Activated T-cell treated with anti-CD3 and anti-CD28 coated beads for 4 hours (primary cell): Measurements from ENCODE around the gene CAMK2B.

Experiments used
- DNase-seq: peaks from one replicate; pipeline ENCODE4 v3.0.0-alpha.2; 2020

Gene CAMK2B

GRCh38 chr7:44225566-44226395 is 99.6 kb downstream of the CAMK2B start:
- DNase-seq, result no peak

- no peak for DNase-seq
Measured at GRCh38 chr7:44224974-44225565, 100.3 kb downstream of the CAMK2B start.

DNA sequence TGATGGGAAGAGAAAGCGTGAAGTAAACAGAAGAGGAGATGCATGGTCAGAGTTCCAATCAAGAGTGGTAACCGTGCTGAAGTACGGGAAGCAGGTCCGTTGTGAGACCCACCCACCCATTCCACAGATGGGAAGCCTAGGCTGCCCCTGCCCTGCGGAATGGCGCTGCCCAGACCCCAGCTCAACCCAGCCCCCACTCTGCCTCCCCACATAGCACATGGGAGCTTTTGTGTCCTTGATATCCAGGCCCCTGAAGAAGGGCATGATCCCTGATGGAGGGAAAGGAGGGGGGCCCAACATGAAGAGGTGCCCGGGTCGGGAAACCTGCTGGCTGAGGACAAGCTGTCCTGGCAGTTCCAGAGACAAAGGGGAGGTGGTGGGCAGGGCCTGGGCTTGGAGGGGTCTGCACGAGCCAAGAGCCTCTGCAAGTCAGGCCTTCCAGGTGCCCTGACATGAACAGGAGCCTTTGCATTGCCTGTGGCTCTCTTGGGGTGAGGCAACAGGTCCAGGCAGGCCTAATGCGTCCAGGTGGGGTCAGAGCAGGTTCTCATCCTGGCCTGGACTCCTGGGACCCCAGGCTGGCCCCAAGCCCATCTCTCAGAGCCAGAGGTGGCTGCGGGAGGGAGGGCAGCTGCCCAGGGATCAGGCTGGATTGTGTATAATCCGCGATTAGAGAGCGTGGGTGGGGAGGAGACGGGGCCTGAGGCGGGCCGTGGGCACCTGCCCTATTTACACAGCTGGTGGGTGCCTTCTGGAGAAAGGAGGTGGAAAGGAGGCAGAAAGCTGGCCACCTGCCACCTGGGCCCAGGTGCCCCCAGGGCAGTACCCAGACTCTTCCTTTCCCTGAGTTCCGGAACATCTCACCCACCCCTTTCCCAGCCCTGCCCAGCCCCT is 101.1 kb downstream of the CAMK2B start:
- no peak for DNase-seq

DNA sequence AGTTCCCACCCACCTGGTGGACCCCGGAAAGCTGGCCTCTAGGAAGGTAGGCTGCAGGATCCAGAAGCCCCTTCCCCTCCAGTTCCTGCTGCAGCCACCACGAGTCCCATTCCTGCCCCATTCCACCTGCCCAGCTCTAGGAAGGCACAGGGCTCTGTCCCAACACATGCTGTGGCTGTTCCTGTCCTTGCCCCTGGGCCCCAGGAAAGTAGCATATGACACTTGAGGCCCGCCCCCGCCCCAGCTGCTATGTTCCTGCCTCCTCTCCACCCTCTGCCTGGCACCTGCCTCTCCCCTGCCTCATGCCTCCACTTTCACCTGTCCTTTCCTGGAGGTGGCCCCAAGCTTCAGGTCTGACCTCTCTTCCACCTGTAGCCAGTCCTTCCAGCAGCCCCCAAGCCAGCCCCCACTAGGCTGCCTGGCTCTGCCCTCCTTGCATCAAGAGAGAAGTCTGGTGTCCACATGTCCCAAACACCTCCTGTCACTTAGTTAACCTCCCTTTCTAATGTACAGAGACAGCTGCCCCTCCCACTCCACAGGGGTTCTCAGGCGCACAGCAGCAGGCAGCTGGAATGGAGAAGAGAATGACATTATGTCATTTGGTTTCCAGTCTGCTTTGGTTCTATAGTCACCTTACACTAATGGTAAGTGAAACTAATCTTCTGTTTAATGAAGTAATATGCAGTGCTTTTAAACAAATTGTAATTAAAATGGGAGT is 101.9 kb downstream of the CAMK2B start:
- no peak for DNase-seq

DNA sequence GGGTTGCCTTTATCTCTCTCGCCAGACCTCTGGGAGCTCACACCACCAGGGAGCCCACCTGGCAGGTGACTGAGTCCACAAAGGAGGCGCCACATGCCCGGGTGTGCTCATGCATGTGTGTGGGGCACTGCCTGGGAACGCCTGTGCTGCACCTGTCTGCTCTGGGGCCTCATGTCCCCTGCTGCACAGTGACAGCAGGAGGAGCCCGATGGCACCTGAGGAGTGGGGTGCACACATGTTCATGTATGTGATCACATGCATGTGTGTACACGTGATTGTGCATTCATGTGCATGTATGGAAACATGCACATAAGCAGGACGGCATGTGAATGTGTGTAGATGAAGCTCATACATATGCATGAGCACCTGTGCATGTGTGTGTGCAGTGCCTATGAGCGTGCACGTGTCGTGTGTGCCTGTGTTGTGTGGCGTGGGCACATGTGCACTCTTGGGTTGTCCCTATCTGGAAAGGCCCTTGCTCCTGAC is 102.6 kb downstream of the CAMK2B start:
- DNase-seq, result no peak

GRCh38 chr7:44222074-44222473 is 103.3 kb downstream of the CAMK2B start:
- no peak for DNase-seq

DNA sequence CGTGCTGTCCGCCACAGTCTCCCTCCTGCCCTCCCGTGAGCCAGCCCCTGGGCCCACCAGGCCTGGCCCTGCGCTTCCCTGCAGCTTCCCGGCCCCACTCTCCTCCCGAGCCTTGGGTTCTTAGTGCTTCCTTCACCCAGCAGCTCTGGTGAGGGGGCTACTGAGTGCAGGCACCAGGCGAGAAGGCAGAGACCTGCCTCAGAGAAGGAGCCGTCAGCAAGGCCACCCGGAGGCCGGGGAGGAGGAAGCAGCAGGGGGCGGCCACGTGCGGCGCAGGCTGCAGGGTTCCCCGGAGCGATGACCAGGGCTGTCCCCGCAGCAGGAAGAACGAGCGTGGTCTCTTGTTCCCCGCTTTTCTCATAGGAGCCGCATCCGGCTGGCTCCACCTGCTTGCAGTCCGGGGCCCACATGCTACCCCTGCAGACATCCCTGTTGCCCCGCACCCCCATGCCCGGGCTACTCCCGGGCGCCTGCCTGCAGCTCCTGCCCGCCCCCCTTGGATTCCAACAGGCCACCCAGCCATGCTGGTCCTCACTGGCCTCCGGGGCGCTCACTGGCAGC is 104.1 kb downstream of the CAMK2B start:
- DNase-seq, result no peak

DNA sequence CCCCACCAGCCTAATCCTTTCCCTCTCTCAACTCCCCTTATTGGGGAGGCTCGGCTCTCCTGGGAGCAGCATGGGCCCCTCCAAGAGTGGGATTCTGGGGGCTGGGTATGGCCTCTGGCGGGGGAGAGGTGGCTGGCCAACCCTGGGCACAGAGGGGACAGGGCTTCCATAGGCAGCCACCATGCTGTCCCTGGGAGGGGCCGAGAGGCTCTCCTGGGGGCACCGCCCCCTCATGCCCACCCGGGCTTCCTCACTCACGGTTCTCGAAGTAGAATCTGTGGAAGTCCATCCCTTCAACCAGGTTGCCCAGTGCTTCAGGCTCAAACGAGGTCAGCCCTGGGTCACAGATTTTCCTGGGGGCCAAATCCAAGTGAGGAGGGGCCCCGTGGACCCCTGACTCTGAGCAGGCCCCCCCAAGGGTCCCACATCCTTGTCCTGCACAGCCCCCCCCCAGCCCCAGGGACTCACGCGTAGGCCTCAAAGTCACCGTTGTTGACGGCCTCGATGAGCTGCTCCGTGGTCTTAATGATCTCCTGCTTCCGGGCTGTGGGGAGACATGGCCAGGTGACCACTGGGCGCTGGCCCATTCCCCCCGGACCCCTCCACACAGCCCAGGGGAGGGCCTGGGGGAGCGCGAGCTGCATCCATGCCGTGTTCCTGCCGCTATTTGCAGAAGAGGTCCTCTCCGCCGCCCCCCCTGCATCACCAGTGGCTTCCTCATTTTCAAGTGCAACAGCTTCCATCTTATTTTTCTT is 104.9 kb downstream of the CAMK2B start:
- DNase-seq, result no peak

GRCh38 chr7:44220046-44220357 is 105.4 kb downstream of the CAMK2B start:
- no peak for DNase-seq

GRCh38 chr7:44219371-44220045 is 105.9 kb downstream of the CAMK2B start:
- no peak for DNase-seq

- no peak for DNase-seq
Measured at GRCh38 chr7:44218418-44219201, 106.8 kb downstream of the CAMK2B start.

DNA sequence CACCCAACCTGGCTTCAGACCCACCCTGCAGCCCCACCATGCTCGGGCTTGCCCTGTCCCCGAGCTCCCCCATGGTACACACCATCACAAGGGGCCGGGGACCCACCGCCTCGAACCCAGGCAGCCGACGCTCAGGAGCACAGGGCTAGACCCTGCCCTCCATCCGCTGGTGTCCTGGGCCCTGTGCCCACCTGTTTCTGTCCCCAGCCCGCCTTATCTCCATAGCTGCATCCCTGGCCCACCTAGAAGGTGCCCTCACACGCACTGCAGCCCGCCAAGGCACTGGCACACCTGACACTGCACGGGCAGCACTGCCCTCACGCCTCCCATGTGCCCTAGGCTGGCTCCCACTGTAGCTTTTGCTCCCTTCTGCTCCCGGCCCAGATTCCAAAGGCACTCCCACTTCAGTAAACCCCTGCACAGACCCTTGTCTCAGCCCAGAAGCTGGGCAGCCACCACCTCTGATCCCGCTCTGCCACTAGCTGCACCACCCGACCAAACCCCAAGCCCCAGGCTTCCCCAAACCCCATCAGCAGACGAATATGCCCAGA is 107.5 kb downstream of the CAMK2B start:
- no peak for DNase-seq

GRCh38 chr7:44217223-44217714 is 108.1 kb downstream of the CAMK2B start:
- no peak for DNase-seq

DNA sequence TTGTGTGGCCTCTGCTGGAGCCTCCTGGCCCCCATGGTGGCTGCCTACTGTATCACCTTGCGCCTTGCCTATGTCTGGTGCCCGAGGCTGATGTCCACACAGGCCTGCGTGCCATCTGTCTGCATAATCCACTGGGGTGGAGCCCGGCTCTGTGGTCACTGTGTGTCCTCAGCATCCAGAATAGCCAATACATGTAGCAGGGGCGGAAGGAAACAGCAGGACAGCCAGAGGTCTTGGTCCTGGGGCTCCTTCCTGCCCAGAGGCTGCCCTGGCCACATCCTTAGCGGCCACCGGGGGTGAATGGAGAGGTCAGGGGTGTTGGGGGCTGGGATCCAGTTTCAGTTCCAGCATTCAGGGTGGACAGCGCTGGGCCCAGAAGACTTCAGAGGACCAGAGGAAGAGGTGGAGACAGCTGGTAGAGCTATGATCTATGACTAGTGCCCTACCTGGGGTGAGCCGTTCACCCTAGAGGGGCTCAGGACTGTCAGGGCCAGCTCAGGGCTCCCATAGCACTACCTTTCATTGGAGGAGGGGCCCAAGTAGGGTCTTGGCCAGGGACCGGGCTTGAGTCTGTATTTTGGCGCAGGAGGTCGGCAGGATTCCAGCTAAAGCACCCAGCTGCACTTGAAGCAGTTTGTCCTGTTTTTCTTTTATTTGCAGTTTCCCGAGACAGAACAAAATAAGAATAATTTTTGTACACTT is 108.7 kb downstream of the CAMK2B start:
- no peak for DNase-seq

DNA sequence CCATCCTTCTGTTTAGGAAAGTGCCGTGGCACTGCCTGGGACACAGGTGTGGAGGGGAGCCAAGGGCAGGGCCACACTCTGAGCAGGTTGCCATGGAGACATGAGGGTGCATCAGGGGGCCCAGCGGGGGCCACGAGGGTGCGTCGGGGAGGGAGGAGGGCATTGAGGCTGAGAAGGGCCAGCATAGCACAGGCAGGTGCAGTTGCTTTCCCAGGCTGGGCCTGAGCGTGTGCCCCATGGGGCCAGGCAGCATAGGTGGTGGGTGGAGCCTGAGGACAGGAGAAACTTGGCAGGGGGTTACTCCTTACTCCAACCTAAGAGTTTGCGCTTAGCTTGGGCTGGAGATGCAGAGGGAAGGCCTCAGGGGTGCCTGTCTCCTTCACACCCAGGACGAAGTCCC is 109.4 kb downstream of the CAMK2B start:
- DNase-seq, result no peak

- no peak for DNase-seq
Measured at GRCh38 chr7:44215531-44215930, 109.9 kb downstream of the CAMK2B start.

DNA sequence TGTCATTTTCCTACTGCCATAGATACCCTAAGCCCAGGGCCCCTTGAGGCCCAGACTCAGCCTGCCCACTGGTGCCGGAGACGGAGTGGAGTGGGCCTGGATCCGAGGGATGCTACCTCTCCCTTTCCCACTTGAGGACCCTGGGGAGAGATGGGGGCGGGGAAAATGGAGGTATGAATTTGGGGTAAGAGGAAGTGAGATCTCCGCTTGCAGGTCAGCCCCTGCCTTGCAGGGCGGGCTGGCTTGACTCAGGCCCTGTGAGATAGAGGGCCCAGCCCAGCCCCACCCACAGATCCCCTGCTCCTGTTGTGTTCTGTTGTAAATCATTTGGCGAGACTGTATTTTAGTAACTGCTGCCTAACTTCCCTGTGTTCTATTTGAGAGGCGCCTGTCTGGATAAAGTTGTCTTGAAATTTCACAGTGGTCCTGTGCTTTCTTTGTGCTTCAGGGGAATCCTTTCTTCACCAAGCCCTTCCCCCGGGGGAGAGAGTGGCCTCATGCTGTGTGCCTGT is 111.5 kb downstream of the CAMK2B start:
- no peak for DNase-seq

DNA sequence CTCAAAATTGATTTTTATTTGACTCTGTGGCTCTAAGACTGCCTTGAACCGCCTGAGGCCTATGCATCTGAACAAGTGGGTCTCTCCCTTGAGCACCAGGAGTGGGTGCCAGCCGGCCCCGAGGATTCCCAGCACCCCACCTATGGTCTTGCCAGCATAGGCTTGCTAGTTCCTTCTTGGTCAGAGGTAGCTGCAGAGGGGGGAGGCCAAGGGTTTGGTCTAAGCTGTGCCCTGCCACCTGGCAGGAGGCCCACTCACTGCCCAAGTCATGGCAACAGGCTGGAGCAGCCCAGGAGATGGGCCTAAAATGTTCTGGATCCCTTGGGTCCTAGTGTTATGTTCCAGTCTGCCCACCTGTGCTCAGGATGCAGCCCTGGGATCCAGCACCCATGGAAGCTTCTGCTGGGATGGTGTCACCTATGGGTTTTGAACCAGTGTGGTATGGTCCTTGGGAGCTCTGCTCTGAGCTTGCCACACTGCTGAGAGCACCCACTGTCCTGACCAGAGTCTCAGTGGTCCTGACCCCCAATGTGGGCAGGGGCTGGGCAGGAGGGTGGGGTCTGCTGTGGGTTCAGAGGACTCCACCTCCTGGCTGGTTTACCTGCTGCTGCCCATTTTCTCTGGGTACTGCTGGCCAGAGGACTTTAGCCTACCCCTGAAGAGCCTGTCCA is 112.1 kb downstream of the CAMK2B start:
- no peak for DNase-seq
